ENCODE measurements around the gene SLC2A10.

DNA sequence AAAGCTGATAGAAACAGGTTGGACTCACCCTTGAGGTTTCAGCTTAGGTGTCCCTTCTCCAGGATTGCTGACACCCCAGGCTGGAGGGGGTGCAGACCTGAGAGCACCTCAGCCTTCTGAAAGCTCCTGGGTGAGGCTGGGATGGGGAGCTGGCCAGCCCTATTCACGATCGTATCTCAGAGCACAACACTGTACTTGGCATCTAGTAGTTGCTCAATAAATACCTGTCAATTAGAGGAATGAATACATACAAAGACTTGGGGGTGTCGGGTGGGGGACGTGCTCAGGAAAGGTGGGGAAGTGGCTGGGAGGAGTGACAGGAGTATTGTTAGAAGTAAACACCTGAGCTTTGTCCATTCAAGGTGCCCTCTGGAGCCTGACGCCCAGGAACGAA, 61.7 kb downstream of the SLC2A10 start:
- TF ChIP-seq CTCF (IDR thresholded peaks at IDR 0.05; ENCODE audit: insufficient read depth, low read depth, low read length) (no peak), EZH2 (IDR thresholded peaks at IDR 0.05; ENCODE audit: insufficient read depth, low read length) (no peak)
